LNCAP (cell line): ENCODE data around the gene CCDC92B.

ENCODE experiments used
- CTCF ChIP-seq: fragments of 450-650 bp; IDR thresholded peaks from 2 replicates; pipeline ENCODE4 v1.5.1; 2017; ENCODE audit warnings: mild to moderate bottlenecking

The CCDC92B gene

GRCh38 chr17:2697611-2698162, 51.8 kb downstream of the CCDC92B start:
- TF ChIP-seq CTCF = no peak

- TF ChIP-seq CTCF = no peak
These were observed 53.3 kb downstream of the CCDC92B start for GRCh38 chr17:2695961-2696760.

GRCh38 chr17:2695243-2695960, 54.0 kb downstream of the CCDC92B start:
- TF ChIP-seq CTCF = no peak

GRCh38 chr17:2694381-2695242, 54.8 kb downstream of the CCDC92B start:
- TF ChIP-seq CTCF = no peak

GRCh38 chr17:2693561-2694380, 55.7 kb downstream of the CCDC92B start:
- no peak for TF ChIP-seq CTCF

- no peak for TF ChIP-seq CTCF
These were observed 56.7 kb downstream of the CCDC92B start for GRCh38 chr17:2692781-2693135.
